ENCODE results near the gene KRT76. TPM values are rescaled to one million over a fixed set of nuclear protein-coding genes. Genes with fewer than 3 reads are reported as not detected.

The KRT76 gene
- total RNA-seq, 1 experiment from 2014 or later, result not detected

GRCh38 chr12:52760623-52761022 is 16.5 kb downstream of the KRT76 start:
- no peaks in the 10 kb centered on the region for H3K36me3 Mint-ChIP-seq (ENCODE audit: insufficient read depth, unreplicated experiment)
- intact Hi-C loops (cut with micrococcal nuclease; ENCODE audit: unreplicated experiment), result no loop called here
- H3K9me3 Mint-ChIP-seq (ENCODE audit: low read depth, unreplicated experiment), result no peaks in the 10 kb centered on the region
- no peak overlapping the region for H3K4me3 Mint-ChIP-seq (ENCODE audit: low read depth, unreplicated experiment)
- BruUV-seq (replicated peaks), result no TSS peak
- H3K27ac Mint-ChIP-seq (ENCODE audit: unreplicated experiment), result no peak overlapping the region
- CTCF ChIA-PET, result no interaction called here
- H3K27me3 Mint-ChIP-seq (ENCODE audit: unreplicated experiment), result peaks cover 3% of the 10 kb centered on the region
- no peak for DNase-seq
- TF ChIP-seq, protein P1, sequence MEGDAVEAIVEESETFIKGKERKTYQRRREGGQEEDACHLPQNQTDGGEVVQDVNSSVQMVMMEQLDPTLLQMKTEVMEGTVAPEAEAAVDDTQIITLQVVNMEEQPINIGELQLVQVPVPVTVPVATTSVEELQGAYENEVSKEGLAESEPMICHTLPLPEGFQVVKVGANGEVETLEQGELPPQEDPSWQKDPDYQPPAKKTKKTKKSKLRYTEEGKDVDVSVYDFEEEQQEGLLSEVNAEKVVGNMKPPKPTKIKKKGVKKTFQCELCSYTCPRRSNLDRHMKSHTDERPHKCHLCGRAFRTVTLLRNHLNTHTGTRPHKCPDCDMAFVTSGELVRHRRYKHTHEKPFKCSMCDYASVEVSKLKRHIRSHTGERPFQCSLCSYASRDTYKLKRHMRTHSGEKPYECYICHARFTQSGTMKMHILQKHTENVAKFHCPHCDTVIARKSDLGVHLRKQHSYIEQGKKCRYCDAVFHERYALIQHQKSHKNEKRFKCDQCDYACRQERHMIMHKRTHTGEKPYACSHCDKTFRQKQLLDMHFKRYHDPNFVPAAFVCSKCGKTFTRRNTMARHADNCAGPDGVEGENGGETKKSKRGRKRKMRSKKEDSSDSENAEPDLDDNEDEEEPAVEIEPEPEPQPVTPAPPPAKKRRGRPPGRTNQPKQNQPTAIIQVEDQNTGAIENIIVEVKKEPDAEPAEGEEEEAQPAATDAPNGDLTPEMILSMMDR (IDR thresholded peaks at IDR 0.05; ENCODE audit: unreplicated experiment), result no peak
- H3K4me1 Mint-ChIP-seq (ENCODE audit: low read depth, unreplicated experiment), result no peaks in the 10 kb centered on the region

DNA sequence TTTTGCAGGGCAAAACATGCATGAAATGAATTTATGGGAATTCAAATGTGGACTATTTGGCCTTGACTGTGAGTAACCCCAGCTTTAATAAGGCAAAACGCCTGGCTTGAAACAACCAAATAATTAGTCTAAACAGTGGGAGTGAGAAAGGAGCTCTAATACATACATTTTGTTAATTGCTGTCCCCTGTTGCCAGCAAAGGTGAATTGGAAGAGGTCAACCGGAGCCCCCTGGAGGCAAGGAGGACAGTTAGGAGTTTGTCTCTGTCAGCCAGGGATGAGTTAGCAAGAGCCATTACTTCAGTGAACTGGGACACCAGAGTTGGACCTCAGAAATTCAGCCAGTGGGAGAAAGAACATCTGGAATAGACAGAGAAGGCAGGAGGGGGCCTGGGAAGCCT is 17.4 kb downstream of the KRT76 start:
- no peak overlapping the region for H3K4me3 Mint-ChIP-seq (ENCODE audit: low read depth, unreplicated experiment)
- no peaks in the 10 kb centered on the region for H3K36me3 Mint-ChIP-seq (ENCODE audit: insufficient read depth, unreplicated experiment)
- no peaks in the 10 kb centered on the region for H3K27me3 Mint-ChIP-seq (ENCODE audit: unreplicated experiment)
- H3K27ac Mint-ChIP-seq (ENCODE audit: unreplicated experiment), result no peak overlapping the region
- no peak for DNase-seq
- intact Hi-C loops (cut with micrococcal nuclease; ENCODE audit: unreplicated experiment), result no loop called here
- no peaks in the 10 kb centered on the region for H3K9me3 Mint-ChIP-seq (ENCODE audit: low read depth, unreplicated experiment)
- H3K4me1 Mint-ChIP-seq (ENCODE audit: low read depth, unreplicated experiment), result no peaks in the 10 kb centered on the region
- TF ChIP-seq, protein P1 (IDR thresholded peaks at IDR 0.05; ENCODE audit: unreplicated experiment), result no peak
- CTCF ChIA-PET, result no interaction called here
- no TSS peak for BruUV-seq (replicated peaks)

DNA sequence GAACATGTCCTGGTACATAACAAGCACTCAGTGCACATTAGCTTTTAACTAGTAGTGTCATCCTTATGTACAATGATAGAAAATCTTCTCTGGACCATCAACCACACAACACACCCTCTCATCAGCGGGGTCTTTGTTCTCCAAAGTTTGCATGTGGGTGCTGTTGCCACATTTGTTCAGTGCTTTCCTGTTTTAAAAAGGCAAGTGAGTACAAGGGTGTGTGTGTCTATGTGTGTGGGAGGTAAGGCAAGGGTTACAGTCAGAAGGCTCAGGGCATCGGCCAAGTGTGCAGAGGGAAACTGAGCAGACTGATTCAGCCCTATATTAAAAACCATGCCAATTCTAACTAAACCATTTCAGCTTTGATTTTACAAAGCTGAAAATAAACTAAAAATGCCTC is 17.9 kb downstream of the KRT76 start:
- TF ChIP-seq, protein P1 (IDR thresholded peaks at IDR 0.05; ENCODE audit: unreplicated experiment), result no peak
- Mint-ChIP-seq H3K36me3 (ENCODE audit: insufficient read depth, unreplicated experiment) (no peaks in the 10 kb centered on the region), H3K4me3 (ENCODE audit: low read depth, unreplicated experiment) (no peak overlapping the region), H3K4me1 (ENCODE audit: low read depth, unreplicated experiment) (no peaks in the 10 kb centered on the region), H3K27me3 (ENCODE audit: unreplicated experiment) (no peaks in the 10 kb centered on the region), H3K9me3 (ENCODE audit: low read depth, unreplicated experiment) (no peaks in the 10 kb centered on the region), H3K27ac (ENCODE audit: unreplicated experiment) (no peak overlapping the region)
- DNase-seq, result no peak
- CTCF ChIA-PET, result no interaction called here
- BruUV-seq (replicated peaks), result no TSS peak
- intact Hi-C loops (cut with micrococcal nuclease; ENCODE audit: unreplicated experiment), result no loop called here

DNA sequence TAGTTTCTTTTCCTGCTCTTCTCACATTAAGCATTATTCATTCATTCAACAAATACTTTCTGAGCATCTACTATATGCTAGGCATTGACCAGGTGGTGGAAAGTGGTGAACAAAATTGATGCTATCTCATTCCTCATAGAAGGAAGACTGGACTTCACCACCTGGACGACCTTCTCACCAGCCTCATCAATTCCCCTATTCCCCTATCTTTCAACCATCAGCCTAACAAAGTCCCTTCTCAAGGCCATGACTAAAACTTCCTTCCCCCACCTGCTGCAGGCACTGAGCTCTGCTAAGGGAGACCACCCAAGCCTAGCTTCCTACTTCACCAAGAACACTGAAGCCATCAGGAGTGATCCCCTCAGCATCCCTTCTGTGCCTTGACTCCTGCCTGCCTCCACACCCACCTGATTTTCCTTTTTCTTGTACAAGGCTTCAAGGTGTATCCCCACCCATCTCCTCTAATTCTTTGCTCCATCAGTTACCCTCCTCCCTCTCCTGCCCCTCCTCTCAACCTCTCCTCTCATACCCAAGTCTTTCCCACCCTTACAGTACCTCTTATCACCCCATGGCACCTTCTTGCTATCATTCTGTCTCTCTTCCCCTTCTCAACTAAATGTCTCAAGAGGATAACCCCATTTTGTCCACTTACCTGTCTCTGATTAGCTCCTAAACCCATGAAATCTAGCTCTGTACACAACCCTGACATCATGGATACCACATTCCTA is 19.5 kb downstream of the KRT76 start:
- CTCF ChIA-PET, result no interaction called here

More for the DNA sequence above, 19.5 kb downstream of the KRT76 start:
- DNase-seq, result no peak
- no peaks in the 10 kb centered on the region for H3K36me3 Mint-ChIP-seq (ENCODE audit: insufficient read depth, unreplicated experiment)
- H3K9me3 Mint-ChIP-seq (ENCODE audit: low read depth, unreplicated experiment), result no peaks in the 10 kb centered on the region
- no peaks in the 10 kb centered on the region for H3K4me1 Mint-ChIP-seq (ENCODE audit: low read depth, unreplicated experiment)
- TF ChIP-seq, protein P1 (IDR thresholded peaks at IDR 0.05; ENCODE audit: unreplicated experiment), result no peak
- H3K27ac Mint-ChIP-seq (ENCODE audit: unreplicated experiment), result no peak overlapping the region
- H3K27me3 Mint-ChIP-seq (ENCODE audit: unreplicated experiment), result peaks cover 16% of the 10 kb centered on the region
- BruUV-seq (replicated peaks), result no TSS peak
- H3K4me3 Mint-ChIP-seq (ENCODE audit: low read depth, unreplicated experiment), result no peak overlapping the region
- intact Hi-C loops (cut with micrococcal nuclease; ENCODE audit: unreplicated experiment), result no loop called here

Data from Calu3 (cell line).